AG09309 (cell line): Measurements from ENCODE around the gene FLT4.
"Not testable (repeated sequence)": the region's sequence is repeated elsewhere in the genome, so short reads cannot be mapped to it uniquely, and the experiment has no call there.

Source experiments
- DNase-seq: peaks from one replicate; pipeline ENCODE4 v3.0.0-alpha.2; 2010; ENCODE audit warnings: low read depth
- H3K4me3 ChIP-seq: 2 replicates; pipeline ENCODE4 v1.5.1; 2011; ENCODE audit warnings: mild to moderate bottlenecking, low read depth, low read length, moderate library complexity; ENCODE audit not compliant: control insufficient read depth
- CTCF ChIP-seq: IDR thresholded peaks from 2 replicates; pipeline ENCODE4 v1.5.1; 2011; ENCODE audit warnings: mild to moderate bottlenecking, low read depth, low read length, inconsistent platforms; ENCODE audit not compliant: insufficient read depth, control insufficient read depth; ENCODE audit errors: missing control alignments

FLT4 gene

DNA sequence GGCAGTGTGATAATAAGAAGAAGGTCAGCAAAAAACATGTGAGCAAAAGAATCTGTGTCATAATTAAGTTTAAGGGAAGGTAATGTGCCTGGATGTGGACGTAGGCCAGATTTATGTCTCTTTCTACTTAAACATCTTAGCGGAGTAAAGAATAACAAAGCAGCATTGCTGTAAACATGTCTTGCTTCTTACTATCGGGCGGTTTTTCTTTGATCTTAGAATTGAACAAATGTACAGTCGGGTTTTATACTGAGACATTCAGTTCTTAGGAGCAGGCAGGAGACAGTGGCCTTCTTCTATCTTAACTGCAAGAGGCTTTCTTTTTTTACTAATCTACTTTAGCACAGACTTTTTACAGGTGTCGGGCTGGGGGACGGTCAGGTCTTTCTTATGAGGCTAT is 40.4 kb upstream of the FLT4 start:
- no peak for DNase-seq
- no peak overlapping the region for H3K4me3 ChIP-seq
- TF ChIP-seq CTCF, result no peak

DNA sequence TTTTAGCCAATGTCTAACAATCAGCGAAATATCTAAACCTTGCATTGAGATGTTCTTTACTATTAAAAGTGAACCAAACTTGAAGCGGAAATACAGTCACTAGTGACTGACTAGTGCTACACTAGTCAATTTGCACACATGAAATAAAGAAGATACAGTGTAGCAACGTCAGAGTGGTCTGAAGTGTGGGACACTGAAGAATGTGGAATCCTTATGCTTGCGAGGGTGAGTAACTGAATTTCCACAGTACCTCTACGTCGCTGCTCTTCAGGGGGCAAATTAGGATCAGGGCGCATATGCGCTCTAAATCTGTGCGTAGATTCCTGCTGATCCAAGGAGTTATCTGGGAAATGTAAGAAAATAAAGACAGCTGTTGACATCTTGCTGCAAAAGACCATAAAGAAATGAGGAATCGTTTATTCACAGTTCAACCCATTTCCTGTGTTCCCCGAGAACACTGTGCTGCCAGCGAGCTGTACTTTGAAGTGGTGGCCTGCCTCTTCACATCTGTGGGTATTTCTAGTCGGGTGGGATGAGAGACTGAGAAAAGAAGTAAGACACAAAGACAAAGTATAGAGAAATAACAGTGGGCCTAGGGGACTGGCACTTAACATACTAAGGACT is 39.8 kb upstream of the FLT4 start:
- H3K4me3 ChIP-seq, result no peak overlapping the region
- no peak for TF ChIP-seq CTCF
- no peak for DNase-seq

GRCh38 chr5:180688330-180689070 is 39.1 kb upstream of the FLT4 start:
- no peak for DNase-seq
- no peak for TF ChIP-seq CTCF
- no peak overlapping the region for H3K4me3 ChIP-seq

DNA sequence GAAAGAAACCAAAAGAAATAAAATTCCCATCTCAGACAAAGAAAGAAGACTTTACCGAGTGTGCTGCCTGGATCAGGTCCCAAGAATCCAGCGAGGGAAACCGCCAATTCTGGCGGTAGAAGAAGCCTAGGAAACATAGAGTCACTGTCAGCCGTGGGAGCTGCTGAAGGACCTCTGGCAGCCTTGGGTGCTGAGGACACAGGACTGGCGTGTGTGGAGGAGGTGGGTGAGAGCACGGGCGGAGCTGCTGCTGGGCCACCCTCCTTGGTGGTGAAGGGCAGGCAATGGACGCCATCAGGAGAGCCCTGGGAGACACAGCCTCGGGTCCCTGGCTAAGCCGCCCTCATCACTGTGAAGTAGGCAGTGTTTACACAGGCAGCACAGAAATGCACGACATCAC is 37.4 kb upstream of the FLT4 start:
- not testable (repeated sequence) for H3K4me3 ChIP-seq

GRCh38 chr5:180684623-180685161 is 35.3 kb upstream of the FLT4 start:
- no peak for DNase-seq
- H3K4me3 ChIP-seq, result no peak overlapping the region
- TF ChIP-seq CTCF, result no peak

More for the DNA sequence above, 37.4 kb upstream of the FLT4 start:
- not testable (repeated sequence) for DNase-seq

DNA sequence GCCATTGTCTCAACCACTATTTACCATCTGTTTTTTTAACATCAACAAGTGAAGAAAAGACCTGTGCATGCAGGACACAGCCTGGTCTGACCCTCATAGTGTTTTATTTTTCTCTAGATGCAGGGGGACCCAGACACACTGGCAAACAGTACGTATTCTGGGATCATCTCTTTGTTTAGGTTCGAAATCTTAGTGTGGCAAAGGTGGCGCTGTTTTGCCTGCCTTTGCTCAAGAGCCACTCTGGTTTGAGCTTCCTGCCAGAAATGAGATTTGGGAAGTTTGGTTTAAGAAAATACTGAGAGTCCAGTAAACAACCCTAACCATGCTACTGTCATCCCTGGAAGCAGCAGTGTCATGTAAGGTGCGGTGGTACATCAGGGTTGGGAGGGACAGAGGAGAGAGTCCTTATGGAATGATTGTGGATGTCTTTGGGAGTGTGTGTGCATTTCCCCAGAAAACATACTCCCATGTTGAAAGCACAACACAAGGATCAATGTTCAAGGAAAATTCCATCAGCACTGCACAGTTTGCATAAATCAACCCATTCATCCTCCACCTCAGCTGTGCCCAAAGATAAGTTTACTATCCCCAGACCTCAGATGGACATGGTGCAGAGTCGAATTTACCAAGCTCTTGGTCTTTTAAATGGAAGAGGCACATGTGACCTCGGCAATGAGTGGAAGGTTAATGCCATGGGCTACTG is 34.0 kb upstream of the FLT4 start:
- no peak overlapping the region for H3K4me3 ChIP-seq
- no peak for TF ChIP-seq CTCF
- DNase-seq, result no peak

DNA sequence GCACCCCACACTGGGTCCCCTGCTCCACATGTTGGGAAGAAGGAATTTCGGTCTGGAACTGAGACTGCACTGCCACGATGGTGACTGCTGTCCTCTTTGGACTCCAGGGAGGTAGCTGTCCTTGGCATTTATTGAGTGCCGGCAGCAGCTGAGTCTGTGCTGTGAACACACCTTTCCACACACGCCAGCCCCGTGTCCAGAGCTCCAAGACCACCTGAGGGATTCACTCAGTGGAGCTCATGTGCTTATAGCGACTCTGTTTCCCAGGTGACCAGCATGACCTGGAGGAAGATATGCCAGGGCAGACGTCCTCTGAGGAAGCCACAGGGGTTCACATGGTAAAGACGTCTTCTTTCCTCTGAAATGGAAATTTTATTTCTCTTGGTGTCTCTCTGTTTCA is 33.2 kb upstream of the FLT4 start:
- DNase-seq, result no peak
- no peak for TF ChIP-seq CTCF
- H3K4me3 ChIP-seq, result no peak overlapping the region

GRCh38 chr5:180682008-180682407 is 32.6 kb upstream of the FLT4 start:
- not testable (repeated sequence) for H3K4me3 ChIP-seq, DNase-seq

GRCh38 chr5:180678319-180678718 is 28.9 kb upstream of the FLT4 start:
- not testable (repeated sequence) for DNase-seq, H3K4me3 ChIP-seq
